Fibroblast of villous mesenchyme (primary cell): ENCODE measurements around the gene SERPINB1. TPM values are rescaled to one million over a fixed set of nuclear protein-coding genes. Genes with fewer than 3 reads are reported as not detected.

Experiments used
- DNase-seq: peaks from one replicate; pipeline ENCODE4 v3.0.0-alpha.2; 2010; ENCODE audit warnings: low read depth
- H3K4me3 ChIP-seq: 2 replicates; pipeline ENCODE4 v1.5.1; 2011; ENCODE audit warnings: low read depth, mild to moderate bottlenecking, low read length
- total RNA-seq: library from RNA; depleted of rRNA; stranded (reverse); fragments of >200 nt; gene quantifications from 2 replicates; pipeline ENCODE4 v1.2.3, GENCODE V29; 2012
- TF ChIP-seq, protein P1 (sequence below): IDR thresholded peaks from 2 replicates; pipeline ENCODE4 v1.5.1; 2012; ENCODE audit warnings: low read depth, mild to moderate bottlenecking, low read length; ENCODE audit not compliant: insufficient read depth

The SERPINB1 gene
- total RNA-seq, 1 donor, result 25.9 TPM

DNA sequence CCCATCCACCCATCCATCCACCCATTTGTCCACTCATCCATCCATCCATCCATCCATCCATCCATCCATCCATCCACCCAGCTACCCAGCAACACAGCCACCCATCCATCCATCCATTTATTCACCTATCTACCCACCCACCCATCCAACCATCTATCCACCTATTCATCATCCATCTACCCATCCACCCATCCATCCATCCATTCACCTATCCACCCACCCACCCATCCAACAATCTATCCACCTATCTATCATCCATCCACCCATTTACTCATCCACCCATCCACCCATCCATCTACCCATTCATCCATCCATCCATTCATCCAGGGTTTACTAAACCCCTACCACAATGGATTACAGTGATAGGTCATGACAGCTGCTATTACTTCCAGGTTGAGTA, 7.4 kb downstream of the SERPINB1 start:
- H3K4me3 ChIP-seq, result no peak overlapping the region
- TF ChIP-seq, protein P1, sequence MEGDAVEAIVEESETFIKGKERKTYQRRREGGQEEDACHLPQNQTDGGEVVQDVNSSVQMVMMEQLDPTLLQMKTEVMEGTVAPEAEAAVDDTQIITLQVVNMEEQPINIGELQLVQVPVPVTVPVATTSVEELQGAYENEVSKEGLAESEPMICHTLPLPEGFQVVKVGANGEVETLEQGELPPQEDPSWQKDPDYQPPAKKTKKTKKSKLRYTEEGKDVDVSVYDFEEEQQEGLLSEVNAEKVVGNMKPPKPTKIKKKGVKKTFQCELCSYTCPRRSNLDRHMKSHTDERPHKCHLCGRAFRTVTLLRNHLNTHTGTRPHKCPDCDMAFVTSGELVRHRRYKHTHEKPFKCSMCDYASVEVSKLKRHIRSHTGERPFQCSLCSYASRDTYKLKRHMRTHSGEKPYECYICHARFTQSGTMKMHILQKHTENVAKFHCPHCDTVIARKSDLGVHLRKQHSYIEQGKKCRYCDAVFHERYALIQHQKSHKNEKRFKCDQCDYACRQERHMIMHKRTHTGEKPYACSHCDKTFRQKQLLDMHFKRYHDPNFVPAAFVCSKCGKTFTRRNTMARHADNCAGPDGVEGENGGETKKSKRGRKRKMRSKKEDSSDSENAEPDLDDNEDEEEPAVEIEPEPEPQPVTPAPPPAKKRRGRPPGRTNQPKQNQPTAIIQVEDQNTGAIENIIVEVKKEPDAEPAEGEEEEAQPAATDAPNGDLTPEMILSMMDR, result no peak
- no peak for DNase-seq

DNA sequence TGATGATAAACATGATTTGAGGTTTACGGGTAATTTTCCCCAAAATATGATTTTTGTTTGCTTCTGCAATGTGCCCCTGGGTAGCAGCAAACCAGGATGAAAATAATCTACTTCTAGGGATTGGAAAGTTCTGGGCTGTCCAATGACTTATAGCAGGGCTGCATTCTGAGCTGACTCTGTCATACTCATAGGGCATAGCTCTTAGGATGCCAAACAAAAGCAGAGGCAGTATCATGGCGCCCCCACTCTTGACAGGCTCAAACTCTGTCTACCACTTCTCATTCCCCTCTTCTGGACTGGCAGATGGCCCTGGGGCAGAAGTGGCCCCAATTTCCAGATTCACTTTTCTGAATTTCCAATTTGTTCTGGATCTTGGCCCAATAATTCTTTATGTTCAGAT, 10.3 kb downstream of the SERPINB1 start:
- TF ChIP-seq, protein P1, result no peak
- no peak for DNase-seq

DNA sequence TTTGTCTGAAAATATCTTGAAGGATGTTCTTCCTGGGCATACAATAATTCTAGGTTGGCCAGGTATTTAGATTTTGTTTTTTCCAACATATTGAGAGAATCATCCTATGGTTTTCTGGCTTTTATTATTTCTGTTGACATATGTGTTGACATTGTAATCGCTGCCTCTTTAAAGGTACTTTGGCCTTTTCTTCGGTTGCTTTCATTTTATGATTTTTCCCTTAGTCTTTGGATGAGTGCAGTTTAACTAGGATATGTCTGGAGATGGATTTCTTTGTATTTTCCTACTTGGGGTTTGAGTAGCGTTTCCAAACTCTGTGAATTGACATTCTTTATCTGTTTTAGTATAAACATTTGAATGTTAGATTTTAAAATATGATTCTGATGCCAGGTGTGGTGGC, 11.5 kb downstream of the SERPINB1 start:
- TF ChIP-seq, protein P1, result no peak
- DNase-seq, result no peak
- no peak overlapping the region for H3K4me3 ChIP-seq

More for the DNA sequence above, 10.3 kb downstream of the SERPINB1 start:
- no peak overlapping the region for H3K4me3 ChIP-seq

DNA sequence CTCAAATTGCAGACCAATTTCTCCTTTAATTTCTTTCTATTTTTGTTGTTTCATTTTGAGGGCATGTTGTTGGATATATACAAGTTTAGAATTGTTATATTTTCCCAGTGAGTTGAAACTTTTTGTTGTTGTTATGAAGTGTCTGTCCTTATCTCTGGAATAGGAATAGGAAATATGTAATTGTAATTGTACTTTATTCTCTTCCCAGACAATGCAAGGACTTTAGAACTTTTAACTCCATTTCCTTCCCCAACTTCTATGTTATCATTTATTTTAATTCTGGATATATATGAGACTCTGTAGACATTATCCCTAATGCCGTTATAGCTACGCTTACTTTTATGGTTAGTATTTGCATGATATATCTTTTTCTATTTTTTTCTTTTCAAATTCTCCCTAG, 12.4 kb downstream of the SERPINB1 start:
- DNase-seq, result no peak
- H3K4me3 ChIP-seq, result no peak overlapping the region
- TF ChIP-seq, protein P1, result no peak

- H3K4me3 ChIP-seq, result no peak overlapping the region
- TF ChIP-seq, protein P1, result no peak
- DNase-seq, result no peak
Observed at GRCh38 chr6:2828629-2829028, 13.0 kb downstream of the SERPINB1 start.

- TF ChIP-seq, protein P1, result no peak
- no peak for DNase-seq
- H3K4me3 ChIP-seq, result no peak overlapping the region
Observed at GRCh38 chr6:2827142-2827541, 14.5 kb downstream of the SERPINB1 start.

DNA sequence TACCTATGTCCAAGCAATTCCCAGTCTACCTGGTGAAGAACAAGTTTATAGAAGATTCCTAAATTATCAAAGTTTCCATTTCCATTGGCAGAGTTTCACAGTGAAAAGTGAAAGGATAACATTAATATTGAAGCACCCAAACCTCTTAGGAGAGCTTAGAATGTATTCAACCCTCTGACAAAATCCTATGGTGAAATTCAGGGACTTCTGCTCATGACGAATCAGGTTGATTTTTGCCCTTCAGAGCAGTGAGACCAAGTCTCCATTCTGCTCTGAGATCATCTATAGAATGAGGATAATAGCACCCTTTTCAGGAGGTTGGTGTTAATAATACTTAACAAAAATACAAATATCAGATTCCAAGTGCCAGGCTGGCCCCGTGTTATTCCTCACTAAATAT, 15.5 kb downstream of the SERPINB1 start:
- no peak for DNase-seq
- TF ChIP-seq, protein P1, result no peak
- H3K4me3 ChIP-seq, result no peak overlapping the region
